Body of pancreas (tissue), 4 donors: ENCODE data around the gene RFX1. TPM values are rescaled to one million over a fixed set of nuclear protein-coding genes. Genes with fewer than 3 reads are reported as not detected.

Source experiments
- ATAC-seq: fragments of 150-250 bp; one replicate; pipeline ENCODE4 v1.9.1; 2016
- DNase-seq, 4 donors: peaks; one replicate each; pipeline ENCODE4 v3.0.0-alpha.2; 2019
- H3K27ac ChIP-seq, 4 donors: fragments of 200-600 bp; sonication (generic); 1 replicate in 3 of 4; 2 replicates in 1 of 4; pipeline versions ENCODE4 v1.5.1 to v1.6.1; 2016 to 2019; ENCODE audit warnings: mild to moderate bottlenecking in 1 of 4, mixed read lengths in 1 of 4, moderate library complexity in 1 of 4
- H3K27me3 ChIP-seq, 2 donors: fragments of 200-600 bp; sonication (generic); one replicate each; pipeline ENCODE4 v1.6.0; 2016; ENCODE audit warnings: mild to moderate bottlenecking in 1 of 2
- H3K36me3 ChIP-seq, 2 donors: fragments of 200-600 bp; sonication (generic); replicated peaks in 1 of 2; 2 replicates each; pipeline ENCODE4 v1.5.1; 2016; ENCODE audit warnings: low read depth in 2 of 2; ENCODE audit not compliant: insufficient read depth in 1 of 2
- H3K4me1 ChIP-seq: fragments of 200-600 bp; sonication (generic); one replicate; pipeline ENCODE4 v1.6.0; 2016
- H3K4me3 ChIP-seq, 2 donors: fragments of 200-600 bp; sonication (generic); 1 replicate in 1 of 2; 2 replicates in 1 of 2; pipeline ENCODE4 v1.5.1; 2016 to 2019
- H3K9me3 ChIP-seq, 3 donors: fragments of 200-600 bp; sonication (generic); 1 replicate in 2 of 3; 2 replicates in 1 of 3; pipeline ENCODE4 v1.5.1; 2016
- CTCF ChIP-seq, 7 experiments: fragments of 450-650 bp in 4 of 7; fragments of 200-600 bp in 3 of 7; sonication (generic) in 3 of 7; IDR thresholded peaks; one replicate each; pipeline ENCODE4 v1.5.1; 2016 to 2019; ENCODE audit warnings: antibody characterized with exemption in 7 of 7
- POLR2A ChIP-seq, 3 donors: fragments of 450-650 bp; IDR thresholded peaks; one replicate each; pipeline ENCODE4 v1.6.1; 2016; ENCODE audit warnings: antibody characterized with exemption in 3 of 3, mild to moderate bottlenecking in 2 of 3
- WGBS, 2 donors: methylation state at CpG; one replicate each; pipeline ENCODE4 v1.1.5; 2017; 5-methylcytosine and 5-hydroxymethylcytosine counted together
- intact Hi-C: fragments of 100-400 bp; cut with DNase I; formaldehyde crosslinking; loops from one replicate; pipeline ENCODE4 v1.15.1; 2023
- total RNA-seq, 2 donors: library from RNA; depleted of rRNA; stranded (reverse); fragments of >200 nt; gene quantifications; one replicate each; pipeline ENCODE4 v1.1.0, GENCODE V29; 2016

The RFX1 gene
- total RNA-seq, 2 donors from 2014 or later: 3.9 to 7.6 TPM

DNA sequence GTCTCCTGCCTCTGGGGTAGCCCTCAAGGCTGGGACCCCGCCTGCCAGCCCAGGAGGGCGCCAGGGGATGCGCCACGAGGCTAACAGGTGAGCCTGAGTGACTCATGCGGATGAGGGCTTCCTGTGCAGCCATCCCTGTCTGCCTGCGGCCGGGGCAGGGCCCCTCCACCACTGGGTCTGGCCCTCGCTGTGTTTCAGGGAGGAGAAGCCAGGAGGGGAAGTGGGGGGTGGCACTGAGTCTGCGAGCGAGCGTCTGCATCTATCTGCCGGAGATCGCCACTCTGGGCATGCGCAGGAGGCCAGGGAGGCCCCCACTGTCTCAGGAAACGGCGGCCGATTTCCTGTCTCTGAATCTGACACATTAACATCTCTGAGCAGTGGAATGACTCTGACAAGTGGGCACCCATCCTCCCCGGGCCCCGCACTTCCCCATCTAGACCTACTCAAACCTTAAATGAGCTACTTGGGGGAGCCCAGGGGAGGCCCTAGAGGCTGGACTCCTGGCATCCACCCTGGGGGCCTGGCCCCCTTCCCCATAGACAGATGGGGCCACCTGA lies 19.7 kb downstream of the RFX1 start:
- H3K27me3 ChIP-seq: no peaks in the 10 kb centered on the region
- H3K27ac ChIP-seq: peak overlapping the region in 2 of 4 donors; percentile 71 to 77
- no peaks in the 10 kb centered on the region for H3K9me3 ChIP-seq
- H3K36me3 ChIP-seq: peaks cover 0 to 2% of the 10 kb centered on the region in 2 donors
- WGBS, 2 donors: 61% methylated on average over 19 of the region's 19 CpGs; no CpG with 5 or more reads in 1 of the 2 donors
- peaks cover 18% of the 10 kb centered on the region for H3K4me1 ChIP-seq
- intact Hi-C loops: no loop called here
- peak; percentile 48 to 88 (median 67) for DNase-seq
- TF ChIP-seq POLR2A (IDR thresholded peaks at IDR 0.05) (peak in 1 of 3 donors; percentile 30), CTCF (IDR thresholded peaks at IDR 0.05) (no peak)
- peak; percentile 33 for ATAC-seq
- no peak overlapping the region for H3K4me3 ChIP-seq

DNA sequence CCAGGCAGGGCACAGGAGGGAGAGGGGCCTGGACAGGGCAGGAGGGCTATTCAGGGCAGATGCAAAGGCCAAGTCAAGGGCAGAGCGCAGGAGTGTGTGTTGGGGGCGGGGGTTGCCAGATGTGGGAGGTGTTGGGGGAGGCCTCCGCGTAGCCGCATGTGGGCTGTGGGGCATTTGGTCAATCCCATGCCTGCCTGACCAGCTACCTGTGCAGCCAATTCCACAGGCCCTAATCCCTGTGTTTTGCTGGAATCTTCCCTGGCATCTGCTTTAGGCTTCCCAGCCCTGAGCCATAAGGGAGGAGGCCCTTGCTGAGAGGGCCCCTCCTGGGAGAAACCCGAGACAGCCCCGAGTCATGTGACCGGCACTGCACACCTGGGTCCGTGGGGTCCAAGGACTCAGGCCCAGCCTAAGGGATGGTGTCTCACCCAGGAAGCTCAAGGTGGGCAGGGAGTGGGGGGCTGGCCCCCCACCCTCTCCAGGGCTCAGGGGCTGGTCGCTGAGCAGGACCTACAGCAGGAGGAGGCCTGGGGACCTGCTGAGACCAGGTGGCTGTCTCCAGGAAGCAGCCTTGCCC lies 20.3 kb downstream of the RFX1 start:
- DNase-seq (no peak), ATAC-seq (no peak)
- Histone ChIP-seq H3K9me3 (no peaks in the 10 kb centered on the region), H3K27ac (peak overlapping the region in 2 of 4 donors; percentile 71 to 77), H3K36me3 (peaks cover 0 to 2% of the 10 kb centered on the region in 2 donors), H3K27me3 (no peaks in the 10 kb centered on the region), H3K4me1 (peaks cover 18% of the 10 kb centered on the region), H3K4me3 (no peak overlapping the region)
- intact Hi-C loops: no loop called here
- WGBS, 2 donors: 75 to 81% methylated on average over 8 to 10 of the region's 10 CpGs
- no peak for TF ChIP-seq CTCF (IDR thresholded peaks at IDR 0.05)
- no peak for TF ChIP-seq POLR2A (IDR thresholded peaks at IDR 0.05)

- ATAC-seq (no peak), DNase-seq (no peak)
- no peak for TF ChIP-seq CTCF (IDR thresholded peaks at IDR 0.05)
- TF ChIP-seq POLR2A (IDR thresholded peaks at IDR 0.05): no peak
- Histone ChIP-seq H3K4me1 (peaks cover 18% of the 10 kb centered on the region), H3K9me3 (no peaks in the 10 kb centered on the region), H3K4me3 (no peak overlapping the region), H3K27ac (peak overlapping the region in 1 of 4 donors; percentile 71), H3K27me3 (no peaks in the 10 kb centered on the region), H3K36me3 (no peaks in the 10 kb centered on the region)
- 88 to 90% methylated on average over 21 to 25 of the region's 25 CpGs for WGBS, 2 donors
- intact Hi-C loops: no loop called here
Measured at GRCh38 chr19:13984875-13985741, 21.0 kb downstream of the RFX1 start.

GRCh38 chr19:13984186-13984585 lies 21.9 kb downstream of the RFX1 start:
- Histone ChIP-seq H3K9me3 (no peaks in the 10 kb centered on the region), H3K27me3 (no peaks in the 10 kb centered on the region), H3K27ac (no peak overlapping the region), H3K4me1 (peaks cover 18% of the 10 kb centered on the region), H3K36me3 (no peaks in the 10 kb centered on the region), H3K4me3 (no peak overlapping the region)
- ATAC-seq (no peak), DNase-seq (no peak)
- TF ChIP-seq POLR2A (IDR thresholded peaks at IDR 0.05): no peak
- no peak for TF ChIP-seq CTCF (IDR thresholded peaks at IDR 0.05)
- intact Hi-C loops: no loop called here
- 62 to 64% methylated on average over 9 to 15 of the region's 15 CpGs for WGBS, 2 donors
